ENCODE data around the gene RMRP.
"Not testable (repeated sequence)": the region's sequence is repeated elsewhere in the genome, so short reads cannot be mapped to it uniquely, and the experiment has no call there.

The RMRP gene

GRCh38 chr9:35615981-35616680 lies 41.7 kb downstream of the RMRP start:
- FAIRE-seq (no peak), DNase-seq (ENCODE audit: insufficient read length, low spot score) (no peak)

GRCh38 chr9:35612843-35613242 lies 45.0 kb downstream of the RMRP start:
- DNase-seq (ENCODE audit: insufficient read length, low spot score) = no peak
- FAIRE-seq = no peak

- not testable (repeated sequence) for DNase-seq (ENCODE audit: insufficient read length, low spot score); FAIRE-seq
These were observed 45.8 kb downstream of the RMRP start for GRCh38 chr9:35612066-35612465.

DNA sequence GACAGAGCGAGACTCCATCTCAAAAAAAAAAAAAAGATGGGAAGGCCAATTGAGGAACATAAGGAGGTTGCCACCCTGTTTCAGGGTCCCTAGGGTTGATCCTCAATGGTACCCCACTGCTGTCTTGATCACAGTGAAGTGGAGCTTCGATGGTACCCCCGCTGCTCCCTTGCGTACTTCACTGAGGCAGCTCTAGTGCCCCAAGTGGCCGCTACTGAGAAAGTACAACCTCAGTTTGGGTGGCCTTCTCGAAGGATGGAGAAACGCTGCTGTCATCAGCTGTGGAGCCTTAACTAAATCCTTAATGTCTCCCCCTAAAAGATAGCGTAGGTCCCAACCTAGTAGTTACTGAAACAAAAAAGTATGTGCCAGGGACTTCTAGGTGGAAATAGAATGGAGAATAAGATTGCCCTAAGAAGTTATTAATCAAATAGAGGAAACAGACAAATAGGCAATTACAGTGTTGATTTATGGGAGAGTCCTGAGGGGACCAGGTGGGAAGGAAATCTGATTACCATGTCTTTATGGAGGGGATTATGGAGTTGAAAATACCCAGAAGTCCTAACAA lies 46.5 kb downstream of the RMRP start:
- no peak for FAIRE-seq
- peak; percentile 17 for DNase-seq (ENCODE audit: insufficient read length, low spot score)

- FAIRE-seq (no peak), DNase-seq (ENCODE audit: insufficient read length, low spot score) (no peak)
These were observed 48.0 kb downstream of the RMRP start for GRCh38 chr9:35609820-35610163.

GRCh38 chr9:35609001-35609819 lies 48.6 kb downstream of the RMRP start:
- FAIRE-seq = no peak
- DNase-seq (ENCODE audit: insufficient read length, low spot score) = no peak

DNA sequence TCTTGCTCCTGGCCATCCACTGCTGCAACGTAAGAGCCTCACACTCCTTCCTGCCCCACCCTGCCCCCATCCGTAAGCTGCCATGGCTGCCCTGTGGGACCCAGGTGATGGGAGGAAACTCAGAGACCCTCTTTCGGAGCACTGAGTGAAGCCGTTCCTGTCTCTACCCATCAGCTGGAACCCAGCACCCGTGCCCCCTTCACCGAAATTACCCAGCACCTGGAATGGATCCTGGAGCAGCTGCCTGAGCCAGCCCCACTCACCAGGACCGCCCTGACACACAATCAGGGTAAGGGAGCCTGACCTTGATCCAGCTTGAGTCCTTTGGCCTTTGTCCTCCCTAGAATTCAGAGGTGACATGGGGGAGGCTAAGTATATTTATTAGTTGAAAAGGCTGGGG lies 49.6 kb downstream of the RMRP start:
- DNase-seq (ENCODE audit: insufficient read length, low spot score) (no peak), FAIRE-seq (no peak)
